ENCODE measurements around the gene ZBTB32.

The ZBTB32 gene

GRCh38 chr19:35742121-35742724 lies 37.9 kb downstream of the ZBTB32 start, which contains the start of gene IGFLR1:
TSS of gene IGFLR1 (minus strand) at chr19:35742452. CDS start at chr19:35741180, 1,272 bp downstream.
- Histone ChIP-seq H3K27ac (ENCODE audit: low read depth, low read length) (peak within 1 kb of the TSS; percentile 81), H3K4me3 (ENCODE audit: low read depth in 1 of 2, low read length in 2 of 2) (peak within 1 kb of the TSS; percentile 38 to 53), H3K27me3 (ENCODE audit: control insufficient read depth in 1 of 2, insufficient read depth in 2 of 2, low read length in 2 of 2) (no peaks in the 10 kb centered on the region), H3K9me3 (ENCODE audit: control insufficient read depth in 1 of 2, low read length in 2 of 2) (no peaks in the 10 kb centered on the region), H3K9ac (ENCODE audit: low read depth in 1 of 2, low read length in 2 of 2) (peak within 1 kb of the TSS; percentile 25 to 59), H3K4me1 (ENCODE audit: control insufficient read depth in 1 of 2, insufficient read depth in 2 of 2, low read length in 2 of 2) (peaks cover 19 to 33% of the 10 kb centered on the region in 2 donors), H3K36me3 (ENCODE audit: control insufficient read depth in 1 of 2, insufficient read depth in 2 of 2, low read length in 2 of 2) (peaks cover 16 to 20% of the 10 kb centered on the region in 2 donors)

- Histone ChIP-seq H3K27me3 (ENCODE audit: control insufficient read depth in 1 of 2, insufficient read depth in 2 of 2, low read length in 2 of 2) (no peaks in the 10 kb centered on the region), H3K4me3 (ENCODE audit: low read depth in 1 of 2, low read length in 2 of 2) (peak overlapping the region; percentile 90 to 91), H3K27ac (ENCODE audit: low read depth, low read length) (no peak overlapping the region), H3K36me3 (ENCODE audit: control insufficient read depth in 1 of 2, insufficient read depth in 2 of 2, low read length in 2 of 2) (peaks cover 3 to 4% of the 10 kb centered on the region in 2 donors), H3K4me1 (ENCODE audit: control insufficient read depth in 1 of 2, insufficient read depth in 2 of 2, low read length in 2 of 2) (peaks cover 24 to 37% of the 10 kb centered on the region in 2 donors), H3K9ac (ENCODE audit: low read depth in 1 of 2, low read length in 2 of 2) (no peak overlapping the region), H3K9me3 (ENCODE audit: control insufficient read depth in 1 of 2, low read length in 2 of 2) (no peaks in the 10 kb centered on the region)
Measured at GRCh38 chr19:35743640-35744429, 39.5 kb downstream of the ZBTB32 start.

GRCh38 chr19:35744430-35745327 lies 40.3 kb downstream of the ZBTB32 start:
- no peaks in the 10 kb centered on the region for H3K27me3 ChIP-seq (ENCODE audit: control insufficient read depth in 1 of 2, insufficient read depth in 2 of 2, low read length in 2 of 2)
- H3K4me3 ChIP-seq (ENCODE audit: low read depth in 1 of 2, low read length in 2 of 2) = peak overlapping the region; percentile 90 to 91
- peaks cover 28 to 42% of the 10 kb centered on the region in 2 donors for H3K4me1 ChIP-seq (ENCODE audit: control insufficient read depth in 1 of 2, insufficient read depth in 2 of 2, low read length in 2 of 2)
- H3K36me3 ChIP-seq (ENCODE audit: control insufficient read depth in 1 of 2, insufficient read depth in 2 of 2, low read length in 2 of 2) = peaks cover 0 to 3% of the 10 kb centered on the region in 2 donors
- H3K27ac ChIP-seq (ENCODE audit: low read depth, low read length) = peak overlapping the region; percentile 99
- H3K9ac ChIP-seq (ENCODE audit: low read depth in 1 of 2, low read length in 2 of 2) = peak overlapping the region; percentile 43 to 85
- no peaks in the 10 kb centered on the region for H3K9me3 ChIP-seq (ENCODE audit: control insufficient read depth in 1 of 2, low read length in 2 of 2)

GRCh38 chr19:35745328-35746086 lies 41.1 kb downstream of the ZBTB32 start, which contains the start of the genes PSENEN and U2AF1L4:
TSS of gene PSENEN (plus strand) at chr19:35745651. CDS start at chr19:35745931, 280 bp downstream.
TSS of gene U2AF1L4 (minus strand) at chr19:35745418. CDS start at chr19:35745391, 27 bp downstream.
- Histone ChIP-seq H3K4me3 (ENCODE audit: low read depth in 1 of 2, low read length in 2 of 2) (peak within 1 kb of the TSS; percentile 90 to 91), H3K36me3 (ENCODE audit: control insufficient read depth in 1 of 2, insufficient read depth in 2 of 2, low read length in 2 of 2) (peaks cover 0 to 3% of the 10 kb centered on the region in 2 donors), H3K9me3 (ENCODE audit: control insufficient read depth in 1 of 2, low read length in 2 of 2) (no peaks in the 10 kb centered on the region), H3K27ac (ENCODE audit: low read depth, low read length) (peak within 1 kb of the TSS; percentile 99), H3K9ac (ENCODE audit: low read depth in 1 of 2, low read length in 2 of 2) (peak within 1 kb of the TSS; percentile 85 to 88), H3K27me3 (ENCODE audit: control insufficient read depth in 1 of 2, insufficient read depth in 2 of 2, low read length in 2 of 2) (no peaks in the 10 kb centered on the region), H3K4me1 (ENCODE audit: control insufficient read depth in 1 of 2, insufficient read depth in 2 of 2, low read length in 2 of 2) (peaks cover 28 to 41% of the 10 kb centered on the region in 2 donors)

GRCh38 chr19:35746087-35746462 lies 41.7 kb downstream of the ZBTB32 start:
- Histone ChIP-seq H3K27ac (ENCODE audit: low read depth, low read length) (peak overlapping the region; percentile 20), H3K4me3 (ENCODE audit: low read depth in 1 of 2, low read length in 2 of 2) (peak overlapping the region; percentile 90 to 91), H3K4me1 (ENCODE audit: control insufficient read depth in 1 of 2, insufficient read depth in 2 of 2, low read length in 2 of 2) (peaks cover 26 to 36% of the 10 kb centered on the region in 2 donors), H3K36me3 (ENCODE audit: control insufficient read depth in 1 of 2, insufficient read depth in 2 of 2, low read length in 2 of 2) (peaks cover 0 to 3% of the 10 kb centered on the region in 2 donors), H3K9ac (ENCODE audit: low read depth in 1 of 2, low read length in 2 of 2) (peak overlapping the region; percentile 85 to 88), H3K9me3 (ENCODE audit: control insufficient read depth in 1 of 2, low read length in 2 of 2) (no peaks in the 10 kb centered on the region), H3K27me3 (ENCODE audit: control insufficient read depth in 1 of 2, insufficient read depth in 2 of 2, low read length in 2 of 2) (no peaks in the 10 kb centered on the region)

GRCh38 chr19:35746531-35746930 lies 42.2 kb downstream of the ZBTB32 start:
- H3K27ac ChIP-seq (ENCODE audit: low read depth, low read length) = no peak overlapping the region
- H3K9ac ChIP-seq (ENCODE audit: low read depth in 1 of 2, low read length in 2 of 2) = peak overlapping the region; percentile 85 to 88
- peak overlapping the region; percentile 90 to 91 for H3K4me3 ChIP-seq (ENCODE audit: low read depth in 1 of 2, low read length in 2 of 2)
- H3K4me1 ChIP-seq (ENCODE audit: control insufficient read depth in 1 of 2, insufficient read depth in 2 of 2, low read length in 2 of 2) = peaks cover 25 to 35% of the 10 kb centered on the region in 2 donors
- no peaks in the 10 kb centered on the region for H3K27me3 ChIP-seq (ENCODE audit: control insufficient read depth in 1 of 2, insufficient read depth in 2 of 2, low read length in 2 of 2)
- H3K36me3 ChIP-seq (ENCODE audit: control insufficient read depth in 1 of 2, insufficient read depth in 2 of 2, low read length in 2 of 2) = peaks cover 0 to 3% of the 10 kb centered on the region in 2 donors
- H3K9me3 ChIP-seq (ENCODE audit: control insufficient read depth in 1 of 2, low read length in 2 of 2) = no peaks in the 10 kb centered on the region

GRCh38 chr19:35748106-35749020 lies 44.0 kb downstream of the ZBTB32 start, which contains the start of gene LIN37:
TSS of gene LIN37 (plus strand) at chr19:35748576. CDS start at chr19:35748725, 149 bp downstream.
- peak within 1 kb of the TSS; percentile 69 for H3K27ac ChIP-seq (ENCODE audit: low read depth, low read length)
- H3K27me3 ChIP-seq (ENCODE audit: control insufficient read depth in 1 of 2, insufficient read depth in 2 of 2, low read length in 2 of 2) = no peaks in the 10 kb centered on the region
- H3K4me3 ChIP-seq (ENCODE audit: low read depth in 1 of 2, low read length in 2 of 2) = peak within 1 kb of the TSS; percentile 100
- H3K9me3 ChIP-seq (ENCODE audit: control insufficient read depth in 1 of 2, low read length in 2 of 2) = no peaks in the 10 kb centered on the region
- H3K36me3 ChIP-seq (ENCODE audit: control insufficient read depth in 1 of 2, insufficient read depth in 2 of 2, low read length in 2 of 2) = peaks cover 9 to 16% of the 10 kb centered on the region in 2 donors
- H3K4me1 ChIP-seq (ENCODE audit: control insufficient read depth in 1 of 2, insufficient read depth in 2 of 2, low read length in 2 of 2) = peaks cover 25 to 35% of the 10 kb centered on the region in 2 donors
- peak within 1 kb of the TSS; percentile 94 to 98 for H3K9ac ChIP-seq (ENCODE audit: low read depth in 1 of 2, low read length in 2 of 2)

- Histone ChIP-seq H3K4me3 (ENCODE audit: low read depth in 1 of 2, low read length in 2 of 2) (no peak overlapping the region), H3K9ac (ENCODE audit: low read depth in 1 of 2, low read length in 2 of 2) (no peak overlapping the region), H3K27me3 (ENCODE audit: control insufficient read depth in 1 of 2, insufficient read depth in 2 of 2, low read length in 2 of 2) (no peaks in the 10 kb centered on the region), H3K27ac (ENCODE audit: low read depth, low read length) (no peak overlapping the region), H3K9me3 (ENCODE audit: control insufficient read depth in 1 of 2, low read length in 2 of 2) (no peaks in the 10 kb centered on the region), H3K4me1 (ENCODE audit: control insufficient read depth in 1 of 2, insufficient read depth in 2 of 2, low read length in 2 of 2) (peaks cover 18 to 24% of the 10 kb centered on the region in 2 donors), H3K36me3 (ENCODE audit: control insufficient read depth in 1 of 2, insufficient read depth in 2 of 2, low read length in 2 of 2) (peaks cover 10 to 25% of the 10 kb centered on the region in 2 donors)
Measured at GRCh38 chr19:35750167-35750566, 45.8 kb downstream of the ZBTB32 start.
